GM18498 (cell line): ENCODE results near the gene PBX1.
"Not testable (repeated sequence)": the region's sequence is repeated elsewhere in the genome, so short reads cannot be mapped to it uniquely, and the experiment has no call there.

Experiments used
- ATAC-seq: cut with Tn5 transposase; IDR thresholded peaks from one replicate; pipeline ENCODE4 v1.9.1; 2021; ENCODE audit warnings: mild to moderate bottlenecking, moderate library complexity; ENCODE audit not compliant: unreplicated experiment

The PBX1 gene

GRCh38 chr1:164558461-164559341, at the start of gene PBX1:
Gene PBX1, plus strand, starts transcription at chr1:164559184.
- ATAC-seq: peak; percentile 100

DNA sequence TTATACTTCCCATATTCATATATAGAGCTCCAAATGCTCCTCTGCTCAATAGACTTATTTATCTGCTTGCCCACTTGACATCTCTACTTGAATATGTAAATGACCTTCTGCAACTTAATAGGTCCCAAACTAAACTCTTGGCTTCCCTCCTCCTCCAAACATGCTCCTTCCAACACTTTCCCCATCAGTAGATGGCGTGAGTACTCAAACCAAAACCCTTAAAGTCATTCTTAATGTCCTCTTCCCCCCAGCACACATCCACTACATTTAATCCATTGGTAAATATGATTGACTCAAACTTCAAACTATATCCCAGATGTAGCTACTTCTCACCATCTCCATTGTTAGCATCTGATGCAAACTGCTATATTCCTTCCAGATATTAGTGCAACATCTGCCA, 48.5 kb upstream of the PBX1 start:
- no peak for ATAC-seq

DNA sequence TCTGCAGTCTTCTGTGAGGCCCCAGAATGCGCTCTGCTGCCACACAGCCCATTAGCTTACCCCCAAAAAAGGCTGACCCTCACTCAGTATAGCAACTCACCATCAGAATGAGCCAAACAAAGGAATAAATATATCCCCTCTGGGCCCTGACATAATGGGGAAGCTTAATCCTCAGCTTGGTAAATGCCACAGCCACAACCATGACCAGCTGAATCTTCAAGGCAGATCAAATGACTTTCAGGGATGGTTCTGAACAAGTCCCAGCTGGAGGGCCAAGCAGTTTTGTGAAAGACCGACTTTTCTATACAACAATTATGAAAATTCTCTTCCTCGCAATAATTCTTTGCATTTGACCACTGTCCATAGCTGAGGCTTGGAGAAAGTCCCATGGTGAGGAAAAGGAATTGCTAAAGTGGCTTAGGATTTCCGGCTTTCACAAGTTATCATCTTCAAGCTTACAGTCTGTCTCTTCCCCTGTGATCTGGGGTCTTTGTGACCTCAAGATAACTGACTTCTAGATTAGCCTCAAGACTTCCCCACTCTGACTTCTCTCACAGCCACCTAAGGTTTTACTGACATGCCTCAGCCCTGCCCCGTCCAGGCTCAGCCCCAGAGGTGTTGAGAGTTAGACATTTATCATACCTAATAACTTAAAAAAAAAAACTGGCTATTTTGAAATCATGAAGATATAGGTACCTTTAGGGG, 47.8 kb upstream of the PBX1 start:
- ATAC-seq: no peak

DNA sequence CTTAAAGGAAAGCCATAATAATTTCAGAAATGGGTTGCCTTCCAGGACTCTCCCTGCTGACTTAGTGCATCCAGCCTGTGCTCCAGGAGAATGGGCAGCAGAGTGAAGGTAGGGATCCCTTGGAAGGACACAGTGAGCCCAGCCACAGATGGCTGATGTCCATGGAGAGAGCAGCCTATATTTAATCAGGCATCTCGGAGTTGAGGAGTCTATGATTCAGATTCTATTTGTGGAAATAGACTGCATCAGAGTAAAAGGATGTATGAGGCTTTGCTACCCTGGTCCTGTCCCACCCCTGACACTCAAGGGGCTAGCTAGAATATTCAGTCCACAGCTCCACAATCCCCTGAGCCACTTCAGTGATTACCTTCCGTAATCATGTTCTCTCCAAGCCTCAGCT, 43.8 kb upstream of the PBX1 start:
- ATAC-seq: no peak

DNA sequence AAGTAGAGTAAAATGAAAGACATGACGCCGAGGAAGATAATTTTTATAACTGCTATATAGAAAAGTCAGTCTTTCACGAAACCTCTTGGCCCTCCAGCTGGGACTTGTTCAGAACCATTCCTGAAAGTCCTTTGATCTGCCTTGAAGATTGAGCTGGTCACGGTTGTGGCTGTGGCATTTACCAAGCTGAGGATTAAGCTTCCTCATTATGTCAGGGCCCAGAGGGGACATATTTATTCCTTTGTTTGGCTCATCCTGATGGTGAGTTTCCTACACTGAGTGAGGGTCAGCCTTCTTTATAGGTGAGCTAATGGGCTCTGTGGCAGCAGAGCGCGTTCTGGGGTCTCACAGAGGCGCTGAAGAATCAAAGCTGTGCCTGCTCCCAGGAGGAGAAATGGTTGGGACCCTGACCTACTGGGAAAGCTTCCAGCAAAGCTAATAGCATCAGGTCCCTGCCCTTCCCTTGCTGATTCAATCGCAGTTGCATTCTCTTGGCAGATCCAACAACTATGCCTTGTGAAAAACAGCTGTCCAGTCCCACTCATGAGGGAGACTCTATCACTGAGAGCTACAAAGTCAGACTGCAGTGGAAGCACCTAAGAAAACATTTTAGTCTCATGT, 43.2 kb upstream of the PBX1 start:
- no peak for ATAC-seq

GRCh38 chr1:164516591-164516990, 42.4 kb upstream of the PBX1 start:
- ATAC-seq: no peak

GRCh38 chr1:164518692-164519332, 40.2 kb upstream of the PBX1 start:
- ATAC-seq: no peak

GRCh38 chr1:164519426-164519825, 39.6 kb upstream of the PBX1 start:
- ATAC-seq: no peak

DNA sequence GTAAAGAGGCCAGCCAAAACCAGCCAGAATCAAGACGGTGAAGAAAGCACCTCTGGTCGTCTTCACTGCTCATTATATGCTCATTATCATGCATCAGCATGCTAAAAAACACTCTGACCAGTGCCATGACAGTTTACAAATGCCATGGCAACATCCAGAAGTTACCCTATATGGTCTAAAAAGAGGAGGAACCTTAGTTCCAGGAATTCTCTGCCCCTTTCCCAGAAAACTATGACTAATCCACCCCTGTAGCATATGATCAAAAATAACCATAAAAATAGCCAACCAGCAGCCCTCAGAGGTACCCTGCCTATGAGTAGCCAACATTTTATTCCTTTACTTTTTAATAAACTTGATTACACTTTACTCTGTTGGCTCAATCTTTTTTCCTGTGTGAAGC, 34.2 kb upstream of the PBX1 start:
- ATAC-seq: no peak

- ATAC-seq: no peak
These were observed 23.9 kb upstream of the PBX1 start for GRCh38 chr1:164534863-164535610.

GRCh38 chr1:164552463-164552988, 6.5 kb upstream of the PBX1 start:
- ATAC-seq: not testable (repeated sequence)

DNA sequence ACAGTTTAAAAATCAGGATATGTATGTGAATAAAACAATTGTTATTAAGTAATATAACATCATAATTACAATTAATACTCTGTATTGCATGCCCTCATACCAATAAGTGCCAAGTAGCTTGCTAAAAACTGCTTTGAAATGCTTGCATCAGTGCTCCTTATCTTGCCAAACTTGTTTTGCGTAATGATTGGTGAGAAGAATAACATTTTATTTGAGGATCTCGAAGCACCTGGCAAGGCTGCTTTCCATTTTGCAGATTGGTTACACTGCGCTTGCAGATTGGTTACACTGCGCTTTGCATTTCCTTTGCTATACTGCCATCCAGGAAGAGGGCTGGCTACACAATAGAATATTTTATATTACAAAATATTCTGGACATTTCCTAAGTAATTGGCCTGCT, 1.7 kb upstream of the PBX1 start:
- ATAC-seq: no peak

- no peak for ATAC-seq
These were observed 513 bp downstream of the PBX1 start for GRCh38 chr1:164559342-164560051.

DNA sequence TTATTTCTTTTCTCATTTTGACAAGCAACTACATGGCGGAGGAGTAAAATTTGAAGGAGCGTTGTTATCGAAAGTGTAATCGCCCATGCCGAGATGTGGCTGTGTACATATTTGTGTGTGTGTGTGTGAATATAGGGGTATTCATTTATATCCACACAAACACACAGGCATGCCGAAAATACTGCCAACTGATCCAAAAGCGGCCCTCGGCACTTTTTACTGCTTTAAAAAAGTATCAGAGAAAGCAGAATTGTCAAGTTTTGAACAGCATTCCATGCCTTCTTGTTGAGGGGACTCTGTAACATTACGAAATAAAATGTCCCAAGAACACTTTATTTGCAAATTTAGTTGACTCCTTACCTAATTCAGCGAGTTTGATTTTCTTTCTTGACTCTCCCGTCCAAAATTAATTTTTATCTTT, 1.1 kb downstream of the PBX1 start:
- ATAC-seq: no peak

- no peak for ATAC-seq
These were observed 1.6 kb downstream of the PBX1 start for GRCh38 chr1:164560556-164560955.

- ATAC-seq: no peak
These were observed 2.0 kb downstream of the PBX1 start for GRCh38 chr1:164561007-164561406.

DNA sequence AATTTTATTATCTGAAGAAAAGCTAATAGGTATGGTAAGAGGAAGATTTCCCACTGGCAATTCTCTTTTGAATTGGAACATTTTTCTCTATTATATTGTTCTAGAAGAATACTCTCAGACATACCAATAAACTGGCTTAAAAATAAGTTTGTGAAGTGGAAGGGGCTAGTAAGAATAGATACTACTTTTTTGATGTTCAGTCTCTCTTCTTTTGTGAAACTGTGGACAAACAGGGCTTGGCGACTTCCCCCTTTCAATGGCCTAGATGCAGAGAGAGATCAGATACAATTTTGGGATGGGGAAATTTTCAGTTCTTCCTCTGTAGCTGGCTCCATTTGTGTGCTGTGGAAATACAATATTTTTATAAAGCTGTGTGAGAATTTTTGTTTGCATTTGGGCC, 2.5 kb downstream of the PBX1 start:
- ATAC-seq: no peak

DNA sequence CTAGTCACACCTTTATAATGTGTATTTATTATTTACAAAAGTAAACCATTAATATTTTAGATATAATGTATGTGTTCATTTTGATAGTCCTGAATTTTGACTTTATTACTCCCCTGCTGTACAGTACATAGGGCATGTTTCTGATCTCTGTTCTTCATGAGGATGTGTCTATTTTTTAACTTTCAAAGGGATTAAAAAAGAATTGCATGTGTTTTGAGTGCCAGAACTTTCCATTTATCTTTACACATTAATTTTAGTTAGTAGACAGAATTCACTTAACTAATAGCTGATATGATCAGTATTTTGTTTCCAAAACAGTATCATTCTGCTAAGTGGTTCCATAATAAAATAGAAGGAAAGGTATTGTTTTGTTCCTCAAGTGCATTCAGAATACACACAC, 3.1 kb downstream of the PBX1 start:
- ATAC-seq: no peak

DNA sequence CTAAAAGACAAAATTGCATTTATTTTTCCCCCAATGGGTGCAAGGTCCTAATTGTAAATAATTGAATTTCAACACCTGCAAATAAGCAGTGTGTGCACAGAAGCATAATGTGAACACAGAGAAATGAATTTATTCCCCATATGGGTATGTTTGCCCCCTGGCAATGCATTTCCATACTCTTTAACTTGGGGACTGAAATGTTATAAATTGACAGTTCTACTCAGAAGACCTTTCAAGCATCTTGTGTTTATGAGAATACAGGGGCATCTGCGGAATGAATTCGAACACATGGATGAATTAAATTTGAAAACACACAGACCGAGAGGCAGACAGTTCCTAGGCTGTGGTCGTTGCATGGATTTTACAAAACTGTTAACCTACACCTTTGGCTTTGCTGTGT, 3.5 kb downstream of the PBX1 start:
- no peak for ATAC-seq
